Measurements from ENCODE around the gene CCDC85C.

Gene CCDC85C

GRCh38 chr14:99570544-99571302 lies 33.3 kb downstream of the CCDC85C start:
- no peak for DNase-seq

GRCh38 chr14:99569725-99570543 lies 34.1 kb downstream of the CCDC85C start:
- DNase-seq = no peak

GRCh38 chr14:99568567-99569560 lies 35.1 kb downstream of the CCDC85C start:
- peak; percentile 70 for DNase-seq

GRCh38 chr14:99566390-99567354 lies 37.3 kb downstream of the CCDC85C start:
- no peak for DNase-seq

GRCh38 chr14:99566009-99566389 lies 38.0 kb downstream of the CCDC85C start:
- DNase-seq = no peak

- DNase-seq = no peak
Measured at GRCh38 chr14:99565383-99565782, 38.6 kb downstream of the CCDC85C start.

- no peak for DNase-seq
Measured at GRCh38 chr14:99564926-99565259, 39.1 kb downstream of the CCDC85C start.

GRCh38 chr14:99564256-99564925 lies 39.6 kb downstream of the CCDC85C start:
- DNase-seq = peak; percentile 62

- no peak for DNase-seq
Measured at GRCh38 chr14:99563749-99564129, 40.3 kb downstream of the CCDC85C start.

GRCh38 chr14:99562856-99563748 lies 40.9 kb downstream of the CCDC85C start:
- no peak for DNase-seq

GRCh38 chr14:99561864-99562263 lies 42.1 kb downstream of the CCDC85C start:
- DNase-seq = no peak

- no peak for DNase-seq
Measured at GRCh38 chr14:99560922-99561683, 42.9 kb downstream of the CCDC85C start.

GRCh38 chr14:99560403-99560802 lies 43.6 kb downstream of the CCDC85C start:
- DNase-seq = no peak

GRCh38 chr14:99559286-99559990 lies 44.6 kb downstream of the CCDC85C start:
- DNase-seq = peak; percentile 27

GRCh38 chr14:99556134-99556791 lies 47.7 kb downstream of the CCDC85C start:
- DNase-seq = no peak

GRCh38 chr14:99554757-99555531 lies 49.1 kb downstream of the CCDC85C start:
- DNase-seq = no peak

- no peak for DNase-seq
Measured at GRCh38 chr14:99554184-99554583, 49.8 kb downstream of the CCDC85C start.
